ENCODE results near the gene FAM13C.

- no peak for TF ChIP-seq CTCF (IDR thresholded peaks at IDR 0.05)
- TF ChIP-seq POLR2A (IDR thresholded peaks at IDR 0.05), result no peak
These were observed 132.9 kb downstream of the FAM13C start for GRCh38 chr10:59229441-59229840.
